NCI-H187 (cell line): ENCODE measurements around the gene SHH.

Experiments used
- DNase-seq, 2 experiments: peaks; one replicate each; lab custom pipeline; 2025; lab: John Stamatoyannopoulos, UW

Gene SHH

GRCh38 chr7:155806096-155806871 is 6.0 kb downstream of the SHH start:
- no peak for DNase-seq

- no peak for DNase-seq
Observed at GRCh38 chr7:155805826-155806095, 6.5 kb downstream of the SHH start.

- peak; percentile 30 to 33 for DNase-seq
Observed at GRCh38 chr7:155804897-155805825, 7.1 kb downstream of the SHH start.

- peak in 1 of 2 experiments; percentile 78 for DNase-seq
Observed at GRCh38 chr7:155804431-155804831, 7.8 kb downstream of the SHH start.

GRCh38 chr7:155803418-155804376 is 8.6 kb downstream of the SHH start:
- DNase-seq: peak in 1 of 2 experiments; percentile 36

- no peak for DNase-seq
Observed at GRCh38 chr7:155802906-155803417, 9.3 kb downstream of the SHH start.

- DNase-seq: no peak
Observed at GRCh38 chr7:155802291-155802690, 10.0 kb downstream of the SHH start.

GRCh38 chr7:155800741-155801267 is 11.5 kb downstream of the SHH start:
- no peak for DNase-seq

- DNase-seq: no peak
Observed at GRCh38 chr7:155800301-155800700, 12.0 kb downstream of the SHH start.

- no peak for DNase-seq
Observed at GRCh38 chr7:155799514-155799913, 12.7 kb downstream of the SHH start.

GRCh38 chr7:155798673-155799439 is 13.4 kb downstream of the SHH start:
- DNase-seq: no peak

- no peak for DNase-seq
Observed at GRCh38 chr7:155797262-155798250, 14.7 kb downstream of the SHH start.

GRCh38 chr7:155796381-155797261 is 15.6 kb downstream of the SHH start:
- peak in 1 of 2 experiments; percentile 29 for DNase-seq

GRCh38 chr7:155795951-155796350 is 16.3 kb downstream of the SHH start:
- DNase-seq: no peak

GRCh38 chr7:155795401-155795800 is 16.9 kb downstream of the SHH start:
- no peak for DNase-seq

- no peak for DNase-seq
Observed at GRCh38 chr7:155794196-155794595, 18.1 kb downstream of the SHH start.

GRCh38 chr7:155793720-155794119 is 18.5 kb downstream of the SHH start:
- DNase-seq: no peak

- DNase-seq: no peak
Observed at GRCh38 chr7:155792999-155793560, 19.2 kb downstream of the SHH start.
